Measurements from ENCODE around the gene PYGM. TPM values are rescaled to one million over a fixed set of nuclear protein-coding genes. Genes with fewer than 3 reads are reported as not detected.
A peak's percentile ranks its signal among the peaks of the same experiment; 100 is the strongest.

PYGM gene
- total and polyA plus RNA-seq, 2 donors (not counting 3 experiments of a cell fraction or from before 2014, with no cell fraction given) = 0.10 to 0.62 TPM

DNA sequence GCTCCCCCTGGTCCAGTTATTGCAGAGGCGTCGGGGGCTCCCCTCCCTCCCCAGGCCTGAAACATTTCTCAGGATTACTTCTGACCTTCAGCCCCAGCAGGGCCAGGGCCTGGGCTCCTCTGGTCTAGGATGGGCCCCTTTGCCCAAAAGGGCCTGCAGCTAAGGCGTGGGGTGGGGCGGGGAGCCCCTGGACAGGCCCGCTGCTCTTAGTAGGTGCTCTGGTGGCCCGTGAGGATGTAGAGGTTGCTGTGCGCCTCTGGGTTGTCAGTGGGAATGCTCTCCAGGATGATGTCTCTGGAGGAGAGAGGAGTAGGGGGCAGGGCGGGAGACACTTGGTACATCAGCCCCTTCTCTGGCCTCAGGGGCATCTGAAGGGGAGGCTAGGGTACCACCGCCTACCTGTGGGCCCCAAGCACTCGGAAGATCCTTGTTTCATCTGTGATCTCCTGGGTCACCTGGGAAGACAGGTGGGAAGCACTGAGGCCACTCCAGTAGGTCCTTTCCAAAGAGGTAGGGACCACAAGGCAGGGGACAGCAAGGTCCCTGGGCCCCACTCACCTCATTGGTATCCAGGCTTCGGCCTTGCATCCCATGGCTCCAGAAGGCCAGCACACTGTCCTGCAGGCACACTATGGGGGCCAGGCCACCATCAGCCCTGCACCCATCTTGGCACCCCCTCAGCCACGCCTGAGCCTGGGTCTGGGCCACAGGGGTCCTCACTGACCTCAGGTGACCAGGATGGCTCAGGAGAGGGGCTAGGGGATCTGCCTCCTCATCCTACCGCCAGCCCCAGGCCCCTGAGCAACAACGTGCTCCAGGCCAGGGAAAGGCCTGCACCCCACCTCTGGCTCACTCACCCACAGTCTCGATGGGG, 29.8 kb upstream of the PYGM start:
- Histone ChIP-seq H4K20me1 (replicated peaks; ENCODE audit: control insufficient read depth, extremely low read depth, insufficient read depth, low read length) (no peaks in the 10 kb centered on the region), H3K36me3 (ENCODE audit: control insufficient read depth in 2 of 2, extremely low read depth in 1 of 2, insufficient read depth in 2 of 2, low read length in 2 of 2) (peaks cover 3 to 14% of the 10 kb centered on the region in 2 experiments), H3K4me1 (ENCODE audit: control insufficient read depth, extremely low read depth, insufficient read depth, low read length) (no peaks in the 10 kb centered on the region), H3K9me3 (replicated peaks; ENCODE audit: control insufficient read depth, insufficient read depth, low read length) (no peaks in the 10 kb centered on the region), H2AFZ (ENCODE audit: low read depth, low read length) (no peak overlapping the region), H3K79me2 (ENCODE audit: control insufficient read depth, insufficient read depth, low read length) (no peaks in the 10 kb centered on the region), H3K9ac (replicated peaks; ENCODE audit: extremely low read depth, insufficient read depth, low read length) (no peak overlapping the region), H3K4me2 (ENCODE audit: insufficient read depth, low read length) (no peak overlapping the region), H3K27ac (ENCODE audit: insufficient read depth, low read depth, low read length) (no peak overlapping the region), H3K27me3 (ENCODE audit: control insufficient read depth in 2 of 2, insufficient read depth in 2 of 2, low read length in 2 of 2) (no peaks in the 10 kb centered on the region), H3K4me3 (replicated peaks in 1 of 3; ENCODE audit: insufficient read depth in 1 of 3, low read depth in 1 of 3, low read length in 3 of 3) (no peak overlapping the region), H3K9me1 (replicated peaks; ENCODE audit: control insufficient read depth, extremely low read depth, insufficient read depth, low read length) (no peaks in the 10 kb centered on the region)
- no peak for DNase-seq (ENCODE audit: low read depth, low spot score)
- POLR2A ChIA-PET = interaction anchor here (1.0 kb wide), 1 partner anchor 11 kb away, joined by 4 read pairs; the partner anchor contains the start of gene SF1
- no peak for FAIRE-seq
- dilution Hi-C loops (cut with MboI; ENCODE audit: extremely low pct_ligation_motif_present, low sequenced_read_pairs) = no loop called here
- CTCF ChIA-PET = interaction anchor here (3.4 kb wide), 1 partner anchor 10 kb away, joined by 32 read pairs; no protein-coding TSS in a partner anchor
- intact Hi-C loops (cut with micrococcal nuclease) = no loop called here
- TF ChIP-seq JUN (IDR thresholded peaks at IDR 0.05; ENCODE audit: borderline replicate concordance, insufficient read depth, insufficient read length, low read depth) (no peak), FOS (IDR thresholded peaks at IDR 0.05; ENCODE audit: borderline replicate concordance, insufficient read depth, low read length) (no peak), POLR2A (IDR thresholded peaks at IDR 0.05; ENCODE audit: low read depth, low read length) (no peak), POLR2AphosphoS5 (IDR thresholded peaks at IDR 0.05; ENCODE audit: insufficient read depth, low read depth, low read length) (no peak), GATA2 (IDR thresholded peaks at IDR 0.05; ENCODE audit: insufficient read depth, insufficient read length, low read depth, low read length) (no peak), MYC (IDR thresholded peaks at IDR 0.05; ENCODE audit: low read depth, low read length) (no peak), EZH2 (IDR thresholded peaks at IDR 0.05; ENCODE audit: borderline replicate concordance, low read depth, low read length, severe bottlenecking) (no peak)
- TF ChIP-seq, protein P1, sequence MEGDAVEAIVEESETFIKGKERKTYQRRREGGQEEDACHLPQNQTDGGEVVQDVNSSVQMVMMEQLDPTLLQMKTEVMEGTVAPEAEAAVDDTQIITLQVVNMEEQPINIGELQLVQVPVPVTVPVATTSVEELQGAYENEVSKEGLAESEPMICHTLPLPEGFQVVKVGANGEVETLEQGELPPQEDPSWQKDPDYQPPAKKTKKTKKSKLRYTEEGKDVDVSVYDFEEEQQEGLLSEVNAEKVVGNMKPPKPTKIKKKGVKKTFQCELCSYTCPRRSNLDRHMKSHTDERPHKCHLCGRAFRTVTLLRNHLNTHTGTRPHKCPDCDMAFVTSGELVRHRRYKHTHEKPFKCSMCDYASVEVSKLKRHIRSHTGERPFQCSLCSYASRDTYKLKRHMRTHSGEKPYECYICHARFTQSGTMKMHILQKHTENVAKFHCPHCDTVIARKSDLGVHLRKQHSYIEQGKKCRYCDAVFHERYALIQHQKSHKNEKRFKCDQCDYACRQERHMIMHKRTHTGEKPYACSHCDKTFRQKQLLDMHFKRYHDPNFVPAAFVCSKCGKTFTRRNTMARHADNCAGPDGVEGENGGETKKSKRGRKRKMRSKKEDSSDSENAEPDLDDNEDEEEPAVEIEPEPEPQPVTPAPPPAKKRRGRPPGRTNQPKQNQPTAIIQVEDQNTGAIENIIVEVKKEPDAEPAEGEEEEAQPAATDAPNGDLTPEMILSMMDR (IDR thresholded peaks at IDR 0.05; ENCODE audit: extremely low read depth in 1 of 2, insufficient read depth in 1 of 2, low read depth in 1 of 2, low read length in 2 of 2) = no peak
- TF ChIP-seq, protein P2, sequence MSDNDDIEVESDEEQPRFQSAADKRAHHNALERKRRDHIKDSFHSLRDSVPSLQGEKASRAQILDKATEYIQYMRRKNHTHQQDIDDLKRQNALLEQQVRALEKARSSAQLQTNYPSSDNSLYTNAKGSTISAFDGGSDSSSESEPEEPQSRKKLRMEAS (IDR thresholded peaks at IDR 0.05; ENCODE audit: insufficient read depth, insufficient read length) = no peak
- TSS peak; percentile 61 for BruUV-seq (replicated peaks)

Measured in endothelial cell of umbilical vein (primary cell).